Measurements from ENCODE around the gene ACP4. TPM values are rescaled to one million over a fixed set of nuclear protein-coding genes. Genes with fewer than 3 reads are reported as not detected.

Gene ACP4
- total and polyA plus RNA-seq, 4 donors, result not detected

- Histone ChIP-seq H3K27me3 (ENCODE audit: control insufficient read depth in 3 of 3, insufficient read depth in 3 of 3, low read length in 2 of 3) (peaks cover 0 to 38% (median 36%) of the 10 kb centered on the region in 3 donors), H3K9me3 (ENCODE audit: control insufficient read depth in 4 of 4, insufficient read depth in 3 of 4, low read length in 3 of 4) (peaks cover 0 to 2% (median 0%) of the 10 kb centered on the region in 4 donors), H3K27ac (ENCODE audit: low read depth in 1 of 2, low read length in 1 of 2) (no peak overlapping the region), H3K4me3 (no peak overlapping the region), H3K9ac (ENCODE audit: insufficient read depth in 1 of 2, low read length in 2 of 2) (no peak overlapping the region), H3K4me1 (ENCODE audit: control insufficient read depth in 5 of 5, insufficient read depth in 5 of 5, low read length in 5 of 5) (no peaks in the 10 kb centered on the region), H3K36me3 (ENCODE audit: control insufficient read depth in 4 of 4, insufficient read depth in 4 of 4, low read length in 4 of 4) (no peaks in the 10 kb centered on the region)
- 46 to 52% methylated on average over 4 of the region's 4 CpGs for WGBS, 2 donors
- no peak for ATAC-seq (ENCODE audit: insufficient read depth, low FRiP score)
- no peak for TF ChIP-seq CTCF (IDR thresholded peaks at IDR 0.05; ENCODE audit: control extremely low read depth, extremely low read depth)
- no peak for DNase-seq
Measured at GRCh38 chr19:50777261-50777660, 13.0 kb upstream of the ACP4 start.

GRCh38 chr19:50777830-50778303, 12.3 kb upstream of the ACP4 start:
- DNase-seq, result no peak
- no peak overlapping the region for H3K9ac ChIP-seq (ENCODE audit: insufficient read depth in 1 of 2, low read length in 2 of 2)
- no peak overlapping the region for H3K4me3 ChIP-seq
- no peak overlapping the region for H3K27ac ChIP-seq (ENCODE audit: low read depth in 1 of 2, low read length in 1 of 2)
- H3K36me3 ChIP-seq (ENCODE audit: control insufficient read depth in 4 of 4, insufficient read depth in 4 of 4, low read length in 4 of 4), result no peaks in the 10 kb centered on the region
- WGBS, 2 donors, result 1 to 2% methylated on average over 30 of the region's 30 CpGs
- TF ChIP-seq CTCF (IDR thresholded peaks at IDR 0.05; ENCODE audit: control extremely low read depth, extremely low read depth), result no peak
- H3K27me3 ChIP-seq (ENCODE audit: control insufficient read depth in 3 of 3, insufficient read depth in 3 of 3, low read length in 2 of 3), result peaks cover 0 to 41% (median 36%) of the 10 kb centered on the region in 3 donors
- H3K4me1 ChIP-seq (ENCODE audit: control insufficient read depth in 5 of 5, insufficient read depth in 5 of 5, low read length in 5 of 5), result no peaks in the 10 kb centered on the region
- no peak for ATAC-seq (ENCODE audit: insufficient read depth, low FRiP score)
- peaks cover 0 to 2% (median 0%) of the 10 kb centered on the region in 4 donors for H3K9me3 ChIP-seq (ENCODE audit: control insufficient read depth in 4 of 4, insufficient read depth in 3 of 4, low read length in 3 of 4)

- no peak for TF ChIP-seq CTCF (IDR thresholded peaks at IDR 0.05; ENCODE audit: control extremely low read depth, extremely low read depth)
- no peaks in the 10 kb centered on the region for H3K36me3 ChIP-seq (ENCODE audit: control insufficient read depth in 4 of 4, insufficient read depth in 4 of 4, low read length in 4 of 4)
- H3K9ac ChIP-seq (ENCODE audit: insufficient read depth in 1 of 2, low read length in 2 of 2), result no peak overlapping the region
- no peaks in the 10 kb centered on the region for H3K4me1 ChIP-seq (ENCODE audit: control insufficient read depth in 5 of 5, insufficient read depth in 5 of 5, low read length in 5 of 5)
- 54 to 57% methylated on average over 7 of the region's 7 CpGs for WGBS, 2 donors
- DNase-seq, result no peak
- peaks cover 0 to 2% (median 0%) of the 10 kb centered on the region in 4 donors for H3K9me3 ChIP-seq (ENCODE audit: control insufficient read depth in 4 of 4, insufficient read depth in 3 of 4, low read length in 3 of 4)
- H3K4me3 ChIP-seq, result no peak overlapping the region
- no peak overlapping the region for H3K27ac ChIP-seq (ENCODE audit: low read depth in 1 of 2, low read length in 1 of 2)
- no peak for ATAC-seq (ENCODE audit: insufficient read depth, low FRiP score)
- H3K27me3 ChIP-seq (ENCODE audit: control insufficient read depth in 3 of 3, insufficient read depth in 3 of 3, low read length in 2 of 3), result peaks cover 0 to 41% (median 36%) of the 10 kb centered on the region in 3 donors
Measured at GRCh38 chr19:50778906-50779430, 11.2 kb upstream of the ACP4 start.

All from lung (tissue), 12 donors.